PFSK-1 (cell line): Measurements from ENCODE around the gene XDH.

Experiments used
- POLR2AphosphoS5 ChIP-seq: IDR thresholded peaks from 2 replicates; pipeline ENCODE4 v1.6.1; 2012; ENCODE audit warnings: low read depth, mild to moderate bottlenecking, control low read depth, low read length, moderate library complexity
- REST ChIP-seq, 2 experiments: IDR thresholded peaks; 2 replicates each; pipeline versions ENCODE4 v1.6.1 to v1.8.0; 2011 to 2012; ENCODE audit warnings: low read depth in 2 of 2, low read length in 2 of 2, control low read depth in 1 of 2, inconsistent platforms in 1 of 2, mild to moderate bottlenecking in 1 of 2, moderate library complexity in 1 of 2; ENCODE audit not compliant: insufficient read depth in 1 of 2
- SIN3A ChIP-seq: IDR thresholded peaks from 2 replicates; pipeline ENCODE4 v1.6.1; 2012; ENCODE audit warnings: mild to moderate bottlenecking, low read length, moderate library complexity, borderline replicate concordance; ENCODE audit not compliant: insufficient read depth

- TF ChIP-seq SIN3A (no peak), POLR2AphosphoS5 (no peak), REST (IDR thresholded peaks at IDR 0.05; ENCODE audit: insufficient read depth in 1 of 2, low read depth in 2 of 2, low read length in 2 of 2) (no peak)
Observed at GRCh38 chr2:31304816-31305215, 109.7 kb downstream of the XDH start.
